Testis (tissue), 3 donors: ENCODE data around the gene FSTL4. TPM values are rescaled to one million over a fixed set of nuclear protein-coding genes. Genes with fewer than 3 reads are reported as not detected.
A peak's percentile ranks its signal among the peaks of the same experiment; 100 is the strongest.
"Not testable (repeated sequence)": the region's sequence is repeated elsewhere in the genome, so short reads cannot be mapped to it uniquely, and the experiment has no call there.

Source experiments
- DNase-seq: peaks from one replicate; pipeline ENCODE4 v3.0.0-alpha.2; 2019
- H3K27ac ChIP-seq, 2 donors: fragments of 200-600 bp; sonication (generic); one replicate each; pipeline ENCODE4 v1.5.1; 2019
- H3K27me3 ChIP-seq: fragments of 200-600 bp; sonication (generic); one replicate; pipeline ENCODE4 v1.5.1; 2019
- H3K36me3 ChIP-seq: fragments of 200-600 bp; sonication (generic); one replicate; pipeline ENCODE4 v1.5.1; 2017; ENCODE audit warnings: low read depth; ENCODE audit errors: missing control alignments
- H3K4me1 ChIP-seq: fragments of 200-600 bp; sonication (generic); one replicate; pipeline ENCODE4 v1.5.1; 2019
- H3K4me3 ChIP-seq, 2 donors: fragments of 200-600 bp; sonication (generic); one replicate each; pipeline ENCODE4 v1.5.1; 2017 to 2019
- H3K9me3 ChIP-seq: fragments of 200-600 bp; sonication (generic); one replicate; pipeline ENCODE4 v1.5.1; 2017
- CTCF ChIP-seq, 3 experiments: fragments of 450-650 bp in 2 of 3; fragments of 200-600 bp in 1 of 3; sonication (generic) in 1 of 3; IDR thresholded peaks; one replicate each; pipeline ENCODE4 v1.5.1; 2016 to 2019; ENCODE audit warnings: antibody characterized with exemption in 3 of 3, mild to moderate bottlenecking in 2 of 3, moderate library complexity in 1 of 3
- POLR2A ChIP-seq: fragments of 450-650 bp; IDR thresholded peaks from one replicate; pipeline ENCODE4 v1.6.1; 2017; ENCODE audit warnings: antibody characterized with exemption, mild to moderate bottlenecking, moderate library complexity
- WGBS, 2 donors: methylation state at CpG; one replicate each; pipeline ENCODE4 v1.1.5; 2018; 5-methylcytosine and 5-hydroxymethylcytosine counted together
- intact Hi-C: fragments of 100-400 bp; cut with DNase I; formaldehyde crosslinking; loops from one replicate; pipeline ENCODE4 v1.15.1; 2023; ENCODE audit warnings: low total_unique reads
- polyA plus RNA-seq: library from polyadenylated mRNA; stranded (reverse); fragments of 350-450 nt; fragmentation: Illumina TruSeq; extraction: RNeasy Lipid Tissue Mini Kit (QIAGEN cat#74804); gene quantifications from one replicate; pipeline ENCODE4 v1.2.3, GENCODE V29; 2014; ENCODE audit warnings: low read depth, low replicate concordance; ENCODE audit not compliant: insufficient read depth
- total RNA-seq, 2 donors: library from RNA; depleted of rRNA; stranded (reverse); fragments of >200 nt; gene quantifications; one replicate each; pipeline ENCODE4 v1.2.3, GENCODE V29; 2016

Gene FSTL4
- total and polyA plus RNA-seq, 3 donors from 2014 or later: 7.1 to 8.6 (median 7.4) TPM

GRCh38 chr5:133538718-133539117, 73.6 kb downstream of the FSTL4 start:
- Histone ChIP-seq H3K27ac (no peak overlapping the region), H3K4me3 (no peak overlapping the region), H3K9me3 (no peaks in the 10 kb centered on the region), H3K36me3 (no peaks in the 10 kb centered on the region), H3K4me1 (no peaks in the 10 kb centered on the region), H3K27me3 (no peaks in the 10 kb centered on the region)
- intact Hi-C loops: no loop called here
- 79% methylated on average over 7 of the region's 7 CpGs for WGBS, 2 donors
- DNase-seq: no peak
- no peak for TF ChIP-seq CTCF (IDR thresholded peaks at IDR 0.05)
- TF ChIP-seq POLR2A: no peak

- H3K27me3 ChIP-seq, H3K9me3 ChIP-seq, H3K4me3 ChIP-seq, H3K36me3 ChIP-seq, H3K27ac ChIP-seq, DNase-seq, intact Hi-C loops, H3K4me1 ChIP-seq: not testable (repeated sequence)
- WGBS, 2 donors: 84 to 85% methylated on average over 13 of the region's 13 CpGs
Observed at GRCh38 chr5:133535241-133535929, 77.0 kb downstream of the FSTL4 start.

- Histone ChIP-seq H3K9me3 (no peaks in the 10 kb centered on the region), H3K36me3 (no peaks in the 10 kb centered on the region), H3K4me3 (no peak overlapping the region), H3K27me3 (no peaks in the 10 kb centered on the region), H3K27ac (no peak overlapping the region), H3K4me1 (no peaks in the 10 kb centered on the region)
- intact Hi-C loops: no loop called here
- TF ChIP-seq POLR2A: no peak
- no peak for TF ChIP-seq CTCF (IDR thresholded peaks at IDR 0.05)
- WGBS, 2 donors: 72 to 89% methylated on average over 2 of the region's 2 CpGs
- no peak for DNase-seq
Observed at GRCh38 chr5:133534566-133534965, 77.8 kb downstream of the FSTL4 start.

- Histone ChIP-seq H3K4me1 (no peaks in the 10 kb centered on the region), H3K9me3 (no peaks in the 10 kb centered on the region), H3K36me3 (no peaks in the 10 kb centered on the region), H3K27ac (no peak overlapping the region), H3K4me3 (no peak overlapping the region), H3K27me3 (no peaks in the 10 kb centered on the region)
- TF ChIP-seq CTCF (IDR thresholded peaks at IDR 0.05) (no peak), POLR2A (no peak)
- WGBS, 2 donors: 87 to 95% methylated on average over 4 of the region's 4 CpGs
- DNase-seq: no peak
- intact Hi-C loops: no loop called here
Observed at GRCh38 chr5:133533541-133533940, 78.8 kb downstream of the FSTL4 start.

- H3K27me3 ChIP-seq: no peaks in the 10 kb centered on the region
- H3K4me3 ChIP-seq: no peak overlapping the region
- H3K4me1 ChIP-seq: no peaks in the 10 kb centered on the region
- no peak for TF ChIP-seq POLR2A
- TF ChIP-seq CTCF (IDR thresholded peaks at IDR 0.05): no peak
- DNase-seq: peak; percentile 38
- WGBS, 2 donors: 37 to 47% methylated on average over 4 of the region's 4 CpGs
- H3K27ac ChIP-seq: no peak overlapping the region
- no peaks in the 10 kb centered on the region for H3K9me3 ChIP-seq
- no peaks in the 10 kb centered on the region for H3K36me3 ChIP-seq
- intact Hi-C loops: no loop called here
Observed at GRCh38 chr5:133531594-133531993, 80.7 kb downstream of the FSTL4 start.
